Right renal cortex interstitium (tissue), 3 donors: ENCODE results near the gene SYTL2. TPM values are rescaled to one million over a fixed set of nuclear protein-coding genes. Genes with fewer than 3 reads are reported as not detected.
A peak's percentile ranks its signal among the peaks of the same experiment; 100 is the strongest.

ENCODE experiments used
- DNase-seq, 3 donors: peaks; one replicate each; pipeline ENCODE4 v3.0.0-alpha.2; 2013; ENCODE audit warnings: low read depth in 3 of 3, low spot score in 2 of 3
- polyA plus RNA-seq, 3 donors: library from polyadenylated mRNA; unstranded; fragments of 120-200 nt; gene quantifications; one replicate each; pipeline ENCODE4 v1.2.1, GENCODE V29; 2013; ENCODE audit not compliant: insufficient read length in 3 of 3

Gene SYTL2
- polyA plus RNA-seq, 3 donors = 69.4 to 76.6 (median 69.6) TPM

DNA sequence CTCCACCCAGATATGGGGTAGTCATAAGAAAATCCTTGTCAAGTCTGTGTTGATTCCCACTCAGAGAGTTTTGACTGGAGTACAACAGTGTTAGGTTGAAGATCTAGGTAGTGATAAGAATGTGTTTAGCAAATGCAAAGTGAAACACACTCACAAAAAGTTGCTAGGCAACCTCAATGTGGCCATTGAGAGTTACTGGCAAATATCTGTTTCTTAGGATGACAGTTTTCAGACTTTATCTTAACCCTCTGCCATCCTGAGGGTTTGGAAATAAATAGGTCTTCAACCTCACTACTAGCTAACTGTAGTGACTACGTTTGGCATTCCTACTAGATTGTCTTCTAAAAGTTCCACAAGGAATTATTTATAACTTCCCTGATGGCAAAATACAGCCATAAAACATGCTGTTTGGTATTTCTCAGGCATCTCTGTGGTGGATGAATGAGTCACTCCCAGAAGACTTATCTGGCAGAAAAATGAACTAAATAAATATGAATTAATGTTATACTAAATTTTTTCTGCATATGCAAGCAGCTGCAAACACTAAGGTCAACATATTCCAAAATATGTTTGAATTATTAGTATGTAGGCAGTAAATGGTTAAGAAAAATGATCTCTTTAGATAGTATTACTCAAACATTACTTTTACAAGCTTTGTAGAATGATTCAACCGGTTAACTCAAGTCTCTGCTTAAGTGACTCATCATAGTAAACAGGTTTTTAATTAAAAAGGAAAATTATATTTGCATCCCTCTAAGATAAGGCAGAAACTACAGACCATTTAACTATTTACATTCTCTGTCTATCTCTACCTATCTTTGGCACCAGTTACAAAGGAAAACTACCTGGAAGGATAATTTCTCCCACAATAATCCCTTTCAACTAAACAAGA lies 17.1 kb upstream of the SYTL2 start:
- DNase-seq = peak in 1 of 3 donors; percentile 27

- no peak for DNase-seq
These were observed 15.3 kb upstream of the SYTL2 start for GRCh38 chr11:85826116-85826855.

- no peak for DNase-seq
These were observed 14.7 kb upstream of the SYTL2 start for GRCh38 chr11:85825616-85826015.

DNA sequence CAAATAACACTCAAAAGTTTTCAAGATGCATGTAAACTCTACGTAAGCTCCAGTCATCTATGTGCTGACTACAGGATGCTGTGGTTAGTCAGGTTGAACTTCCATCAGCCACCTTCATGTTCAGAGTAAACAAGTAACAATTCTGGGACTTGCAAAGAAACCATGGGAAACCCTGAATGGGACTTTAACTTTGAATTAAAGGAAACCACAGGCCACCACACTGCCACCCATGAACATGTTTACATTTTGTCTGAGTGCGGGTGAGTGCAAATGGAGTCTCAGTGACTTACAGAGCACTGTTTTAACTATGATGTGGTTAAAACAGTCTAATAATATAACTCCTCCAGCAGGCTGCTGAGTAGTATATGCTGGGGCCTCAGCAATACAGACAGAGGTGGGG lies 12.9 kb upstream of the SYTL2 start:
- no peak for DNase-seq

- no peak for DNase-seq
These were observed 11.9 kb upstream of the SYTL2 start for GRCh38 chr11:85822814-85823213.

- DNase-seq = no peak
These were observed 10.7 kb upstream of the SYTL2 start for GRCh38 chr11:85821636-85822035.

GRCh38 chr11:85819441-85819840 lies 8.5 kb upstream of the SYTL2 start:
- DNase-seq = no peak

DNA sequence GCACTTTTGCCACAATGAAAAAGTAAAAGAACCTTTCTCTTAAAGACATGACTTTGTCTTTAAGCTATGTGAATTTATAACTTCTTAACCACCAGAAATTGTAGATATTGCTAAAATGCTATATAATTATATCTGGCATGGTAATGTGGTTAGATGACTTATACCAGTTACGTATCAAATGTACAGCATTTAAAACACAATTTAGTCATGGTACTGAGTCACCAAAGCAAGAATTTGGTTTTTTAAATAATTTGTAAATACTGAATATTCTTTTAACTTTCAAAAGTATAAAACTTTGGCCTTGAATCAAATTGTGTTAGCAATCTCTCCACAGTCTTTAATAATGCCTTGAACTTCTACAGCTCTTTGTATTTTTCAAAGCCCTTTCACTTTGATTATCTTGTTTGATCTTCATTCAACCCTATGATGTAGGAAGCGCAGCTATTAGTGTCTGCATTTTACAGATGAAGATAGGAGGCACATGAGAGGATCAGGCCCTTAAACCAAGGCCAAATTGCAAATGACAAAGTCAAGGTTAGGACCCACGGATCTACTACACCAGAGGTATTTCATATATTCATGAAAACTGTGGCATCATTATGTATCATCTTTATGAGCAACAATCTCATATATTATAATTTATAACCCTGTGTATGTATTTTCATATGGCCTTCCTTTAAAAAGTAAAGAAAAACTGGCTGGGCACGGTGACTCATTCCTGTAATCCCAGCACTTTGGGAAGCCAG lies 4.4 kb upstream of the SYTL2 start:
- DNase-seq = no peak

- DNase-seq = no peak
These were observed 2.8 kb upstream of the SYTL2 start for GRCh38 chr11:85813721-85814120.

GRCh38 chr11:85811624-85812023 lies 683 bp upstream of the SYTL2 start:
- no peak for DNase-seq

- no peak for DNase-seq
These were observed 445 bp downstream of the SYTL2 start for GRCh38 chr11:85810521-85810870.

DNA sequence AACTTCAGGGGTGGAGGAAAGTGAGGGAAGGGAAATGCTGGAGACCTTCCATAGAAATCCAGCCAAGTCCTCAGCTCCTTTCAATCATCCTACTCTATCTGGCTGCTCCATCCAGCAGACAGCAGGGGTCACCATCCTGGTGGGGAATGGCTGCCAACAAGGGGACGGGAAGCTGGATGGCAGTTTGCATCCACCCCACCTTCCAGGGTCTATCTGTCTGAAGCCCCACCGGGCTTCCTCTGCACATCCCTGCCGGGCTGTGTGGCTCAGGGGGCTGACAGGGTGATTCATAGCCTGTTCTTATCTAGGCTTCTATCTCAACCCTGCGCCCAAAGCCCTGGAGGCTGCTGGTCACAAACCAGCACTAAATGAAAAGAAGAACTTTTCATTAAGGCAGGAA lies 1.1 kb downstream of the SYTL2 start:
- DNase-seq = no peak

DNA sequence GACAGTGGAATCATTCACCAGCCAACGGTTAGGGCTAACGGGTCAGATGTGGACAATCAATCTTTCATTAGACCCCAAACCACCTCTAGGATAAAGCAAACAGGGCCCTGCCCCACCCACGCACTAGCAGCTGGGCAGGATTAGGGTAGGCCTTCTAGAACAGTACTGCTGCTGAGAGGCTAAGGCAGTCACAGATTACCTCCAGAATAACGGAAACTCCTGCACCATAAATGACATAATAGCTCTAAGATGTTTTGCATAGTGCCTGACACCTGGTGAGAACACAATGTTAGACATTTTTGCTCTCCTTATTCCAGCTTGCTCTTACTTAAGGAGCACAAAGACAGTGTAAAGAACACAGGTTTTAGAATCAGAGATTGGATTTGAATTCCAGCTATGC lies 1.8 kb downstream of the SYTL2 start:
- no peak for DNase-seq

DNA sequence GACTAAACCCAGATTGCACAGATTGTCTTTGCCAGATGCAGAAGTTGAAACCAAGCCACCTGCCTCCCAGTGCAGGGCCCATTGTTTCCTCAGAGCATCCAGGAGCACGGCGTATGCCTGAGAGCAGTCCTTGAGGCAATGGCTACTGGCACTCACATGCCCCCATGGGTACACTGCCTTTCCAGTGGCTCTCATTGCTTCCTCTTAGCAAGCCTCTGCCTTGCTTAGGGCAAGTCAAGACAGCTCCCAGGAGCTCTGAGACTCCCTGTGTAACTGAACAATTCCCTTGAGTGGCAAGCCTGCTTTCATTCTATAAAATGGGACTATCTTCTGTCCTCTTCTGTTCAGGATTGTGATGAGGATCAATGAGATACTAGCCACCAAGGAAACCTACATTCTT lies 4.1 kb downstream of the SYTL2 start:
- DNase-seq = no peak

DNA sequence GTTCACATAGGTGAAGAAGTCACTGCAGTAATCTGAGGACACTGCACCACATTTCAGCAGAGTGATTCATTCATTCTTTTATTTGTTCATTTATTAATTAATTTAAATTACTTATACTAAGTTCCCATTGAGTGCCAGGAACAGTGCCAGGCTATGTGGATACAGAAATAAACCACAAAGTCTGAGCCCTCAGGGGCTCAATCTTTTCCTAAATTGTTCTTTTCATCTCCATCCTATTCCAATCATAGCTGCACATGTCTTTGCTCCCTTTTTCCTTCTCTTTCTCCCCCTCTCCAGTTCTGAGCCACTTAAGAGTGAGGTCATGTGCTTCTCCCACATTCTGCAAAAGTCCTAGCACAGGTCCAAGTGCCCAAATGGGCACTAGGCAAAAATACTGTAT lies 4.9 kb downstream of the SYTL2 start:
- no peak for DNase-seq

DNA sequence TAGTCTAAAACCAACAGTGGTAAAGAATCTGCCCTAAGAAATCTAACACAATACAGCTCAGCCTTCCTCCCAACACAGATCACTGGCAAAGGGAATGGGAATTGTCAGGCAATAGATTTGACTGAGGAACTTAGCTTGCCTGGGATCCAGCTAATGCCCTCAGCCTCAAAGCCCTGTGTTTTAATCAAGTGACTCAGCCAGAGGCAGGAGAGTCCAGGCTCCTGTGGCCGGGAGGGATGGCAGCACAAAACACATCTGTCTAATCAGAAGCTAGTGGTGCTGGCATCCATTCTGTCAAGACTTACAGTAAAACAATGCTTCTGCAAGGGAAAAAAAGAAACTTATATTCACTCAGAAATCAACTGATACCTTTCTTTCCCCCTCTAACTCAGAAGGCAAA lies 5.6 kb downstream of the SYTL2 start:
- no peak for DNase-seq

DNA sequence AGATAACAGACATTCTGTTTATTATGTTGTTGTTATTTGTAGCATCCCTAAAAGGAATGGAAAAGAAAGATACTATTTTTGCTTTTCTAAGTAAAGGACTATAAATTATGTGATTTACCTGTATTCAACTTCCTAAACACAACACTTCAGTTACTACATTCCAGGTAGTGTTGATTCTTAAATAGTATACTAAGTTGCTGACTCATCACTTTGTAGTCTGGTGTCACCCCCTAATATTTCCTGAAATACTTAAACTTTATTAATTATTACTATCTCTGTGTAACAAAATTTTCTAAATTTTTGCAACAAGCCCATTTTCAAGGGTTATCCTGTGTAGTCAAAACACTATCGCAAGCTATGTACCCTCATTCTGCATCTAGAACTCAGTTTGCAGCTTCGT lies 7.0 kb downstream of the SYTL2 start:
- no peak for DNase-seq

DNA sequence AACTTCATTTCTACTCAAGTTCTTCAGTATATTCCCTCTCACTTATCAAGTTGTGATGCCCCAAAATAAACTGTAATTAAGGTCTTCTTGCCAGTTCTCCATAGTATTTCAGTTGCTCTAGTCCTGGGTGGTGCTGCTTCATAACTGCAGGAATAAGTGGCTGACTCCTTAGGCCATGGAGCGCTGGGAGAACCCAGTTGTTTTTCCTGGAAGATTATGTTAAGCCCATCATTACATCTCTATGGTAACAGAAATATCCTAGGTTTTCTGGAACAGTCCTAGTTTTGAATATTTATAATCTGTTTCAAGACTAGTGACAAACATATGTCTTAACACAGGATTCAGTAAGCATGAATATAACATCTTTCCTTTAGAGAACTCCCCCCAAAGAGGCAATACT lies 7.6 kb downstream of the SYTL2 start:
- no peak for DNase-seq

GRCh38 chr11:85801527-85801926 lies 9.4 kb downstream of the SYTL2 start:
- no peak for DNase-seq

- DNase-seq = no peak
These were observed 10.2 kb downstream of the SYTL2 start for GRCh38 chr11:85800595-85801342.

- no peak for DNase-seq
These were observed 11.8 kb downstream of the SYTL2 start for GRCh38 chr11:85799142-85799541.
